H1 (cell line): ENCODE results near the gene COPS6. TPM values are rescaled to one million over a fixed set of nuclear protein-coding genes. Genes with fewer than 3 reads are reported as not detected.

ENCODE experiments used
- CTCF ChIA-PET: fragments of 300-600 bp; sonication (Branson Sonifier 250); formaldehyde crosslinking; loops from one replicate; lab custom pipeline; 2021; ENCODE audit not compliant: partially characterized antibody; lab: Charles Lee
- POLR2A ChIA-PET: fragments of 300-600 bp; sonication (Branson Sonifier 250); formaldehyde crosslinking; loops from one replicate; lab custom pipeline; 2021; ENCODE audit warnings: inconsistent platforms; ENCODE audit not compliant: partially characterized antibody; lab: Charles Lee
- DNase-seq, 2 experiments: peaks; one replicate each; pipeline versions ENCODE4 v3.0.0 to v3.0.0-alpha.2; 2010 to 2022; ENCODE audit warnings: low spot score in 2 of 2, low read depth in 1 of 2, mixed read lengths in 1 of 2
- FAIRE-seq: peaks from 2 replicates; lab custom pipeline; 2011; peaks lifted over from hg19 to GRCh38; lab: Jason Lieb, UNC
- H2AFZ ChIP-seq: 2 replicates; pipeline ENCODE4 v1.8.1; 2012; ENCODE audit warnings: low read length, inconsistent platforms
- H2AK5ac ChIP-seq: 2 replicates; pipeline ENCODE4 v1.6.1; 2013; ENCODE audit warnings: low read depth, low read length
- H2BK120ac ChIP-seq: replicated peaks from 2 replicates; pipeline ENCODE3; 2013; ENCODE audit warnings: low read depth, low read length, inconsistent platforms
- H2BK12ac ChIP-seq: 2 replicates; pipeline ENCODE4 v1.6.1; 2013; ENCODE audit warnings: low read depth, low read length
- H2BK15ac ChIP-seq: 2 replicates; pipeline ENCODE4 v1.6.1; 2013; ENCODE audit warnings: low read length
- H2BK20ac ChIP-seq: 2 replicates; pipeline ENCODE4 v1.6.1; 2013; ENCODE audit warnings: low read length
- H2BK5ac ChIP-seq: 2 replicates; pipeline ENCODE4 v1.6.1; 2013; ENCODE audit warnings: low read depth, low read length
- H3K14ac ChIP-seq: 2 replicates; pipeline ENCODE4 v1.6.1; 2013; ENCODE audit warnings: inconsistent platforms; ENCODE audit not compliant: insufficient read length
- H3K18ac ChIP-seq: 2 replicates; pipeline ENCODE4 v1.6.1; 2013; ENCODE audit warnings: low read length; ENCODE audit errors: extremely low read depth
- H3K23ac ChIP-seq: 2 replicates; pipeline ENCODE4 v1.6.1; 2013; ENCODE audit warnings: inconsistent platforms; ENCODE audit not compliant: insufficient read length
- H3K23me2 ChIP-seq: 2 replicates; pipeline ENCODE4 v1.6.1; 2013; ENCODE audit warnings: low read depth, low read length
- H3K27ac ChIP-seq: 2 replicates; pipeline ENCODE4 v1.6.1; 2011; ENCODE audit warnings: low read depth, low read length, inconsistent platforms
- H3K27me3 ChIP-seq, 4 experiments: replicated peaks in 1 of 4; 1 replicate in 1 of 4; 2 replicates in 3 of 4; pipeline versions ENCODE4 v1.6.1 to v1.8.1; 2011 to 2013; ENCODE audit warnings: low read length in 3 of 4, mild to moderate bottlenecking in 3 of 4, inconsistent platforms in 2 of 4, mixed read lengths in 2 of 4, moderate library complexity in 1 of 4; ENCODE audit not compliant: control insufficient read depth in 3 of 4, insufficient read depth in 3 of 4; ENCODE audit errors: extremely low read depth in 1 of 4
- H3K36me3 ChIP-seq, 4 experiments: 2 replicates each; pipeline versions ENCODE4 v1.6.1 to v1.8.1; 2011 to 2013; ENCODE audit warnings: mild to moderate bottlenecking in 4 of 4, low read length in 3 of 4, moderate library complexity in 2 of 4, control low read depth in 1 of 4, inconsistent platforms in 1 of 4; ENCODE audit not compliant: insufficient read depth in 4 of 4, control insufficient read depth in 2 of 4
- H3K4ac ChIP-seq: replicated peaks from 2 replicates; pipeline ENCODE3; 2013; ENCODE audit warnings: low read length, low read depth, mixed read lengths, inconsistent platforms; ENCODE audit not compliant: insufficient read length
- H3K4me1 ChIP-seq, 4 experiments: replicated peaks in 1 of 4; 1 replicate in 1 of 4; 2 replicates in 3 of 4; pipeline versions ENCODE4 v1.6.1 to v1.8.1; 2011 to 2013; ENCODE audit warnings: low read length in 3 of 4, inconsistent platforms in 2 of 4, mixed read lengths in 1 of 4; ENCODE audit not compliant: insufficient read depth in 4 of 4, control insufficient read depth in 3 of 4
- H3K4me2 ChIP-seq, 2 experiments: 2 replicates each; pipeline versions ENCODE4 v1.6.1 to v1.8.1; 2011 to 2013; ENCODE audit warnings: low read depth in 2 of 2, low read length in 2 of 2, control low read depth in 1 of 2, inconsistent platforms in 1 of 2, mild to moderate bottlenecking in 1 of 2; ENCODE audit not compliant: insufficient read depth in 1 of 2
- H3K4me3 ChIP-seq, 4 experiments: fragments of 200-600, 300-600 bp in 1 of 4; sonication (generic), shearing (Covaris generic), sonication (Bioruptor Twin) in 1 of 4; 2 replicates each; pipeline versions ENCODE4 v1.5.1 to v1.8.1; 2011 to 2016; ENCODE audit warnings: low read length in 4 of 4, low read depth in 3 of 4, control low read depth in 2 of 4, inconsistent platforms in 2 of 4, mild to moderate bottlenecking in 2 of 4, mixed read lengths in 1 of 4, moderate library complexity in 1 of 4; ENCODE audit not compliant: insufficient read depth in 2 of 4; ENCODE audit errors: extremely low read depth in 1 of 4
- H3K56ac ChIP-seq: replicated peaks from 2 replicates; pipeline ENCODE3; 2013; ENCODE audit warnings: low read depth, mild to moderate bottlenecking, mixed read lengths, low read length, inconsistent platforms; ENCODE audit not compliant: insufficient read length
- H3K79me1 ChIP-seq: 2 replicates; pipeline ENCODE4 v1.6.1; 2013; ENCODE audit warnings: low read depth, low read length, control low read depth
- H3K79me2 ChIP-seq, 2 experiments: 2 replicates each; pipeline versions ENCODE4 v1.6.1 to v1.8.1; 2012 to 2013; ENCODE audit warnings: low read length in 2 of 2, mild to moderate bottlenecking in 2 of 2, inconsistent platforms in 1 of 2; ENCODE audit not compliant: insufficient read depth in 2 of 2, control insufficient read depth in 1 of 2
- H3K9ac ChIP-seq, 4 experiments: replicated peaks in 1 of 4; 1 replicate in 1 of 4; 2 replicates in 3 of 4; pipeline versions ENCODE4 v1.6.1 to v1.8.1; 2011 to 2013; ENCODE audit warnings: low read depth in 3 of 4, low read length in 3 of 4, control low read depth in 2 of 4, mild to moderate bottlenecking in 2 of 4, moderate library complexity in 2 of 4, inconsistent platforms in 1 of 4; ENCODE audit errors: extremely low read depth in 1 of 4
- H3K9me3 ChIP-seq, 2 experiments: 2 replicates each; pipeline versions ENCODE4 v1.6.1 to v1.8.1; 2012 to 2013; ENCODE audit warnings: mild to moderate bottlenecking in 2 of 2, moderate library complexity in 2 of 2, control low read depth in 1 of 2, inconsistent platforms in 1 of 2, low read depth in 1 of 2, low read length in 1 of 2, mixed read lengths in 1 of 2; ENCODE audit not compliant: insufficient read depth in 2 of 2
- H4K20me1 ChIP-seq, 2 experiments: replicated peaks in 1 of 2; 2 replicates each; pipeline versions ENCODE3 to v1.8.1; 2011 to 2013; ENCODE audit warnings: inconsistent platforms in 2 of 2, low read length in 2 of 2, mild to moderate bottlenecking in 1 of 2; ENCODE audit not compliant: insufficient read depth in 2 of 2, control insufficient read depth in 1 of 2
- H4K5ac ChIP-seq: 2 replicates; pipeline ENCODE4 v1.6.1; 2013; ENCODE audit warnings: low read length, low read depth, mixed read lengths, inconsistent platforms; ENCODE audit not compliant: insufficient read length
- H4K8ac ChIP-seq: 2 replicates; pipeline ENCODE4 v1.8.0; 2013; ENCODE audit warnings: mild to moderate bottlenecking, moderate library complexity, low read length, inconsistent platforms; ENCODE audit not compliant: insufficient read depth; ENCODE audit errors: extremely low read depth
- H4K91ac ChIP-seq: replicated peaks from 2 replicates; pipeline ENCODE3; 2013; ENCODE audit warnings: low read length, mixed read lengths, inconsistent platforms; ENCODE audit not compliant: insufficient read length
- ASH2L ChIP-seq: fragments of 200-600, 300-600 bp; sonication (generic); IDR thresholded peaks from one replicate; pipeline ENCODE4 v1.7.1; 2017; ENCODE audit warnings: low read length
- BCL11A ChIP-seq, 2 experiments: IDR thresholded peaks; one replicate each; pipeline ENCODE4 v1.6.1; 2011; ENCODE audit warnings: low read depth in 2 of 2, low read length in 2 of 2, mild to moderate bottlenecking in 2 of 2
- CTCF ChIP-seq, 3 experiments: IDR thresholded peaks; 1 replicate in 2 of 3; 2 replicates in 1 of 3; pipeline versions ENCODE4 v1.5.1 to v1.6.1; 2011; ENCODE audit warnings: low read length in 3 of 3, mild to moderate bottlenecking in 3 of 3, inconsistent platforms in 2 of 3, low read depth in 1 of 3, moderate library complexity in 1 of 3; ENCODE audit not compliant: insufficient read depth in 1 of 3; ENCODE audit errors: control extremely low read depth in 1 of 3
- POLR2A ChIP-seq, 2 experiments: IDR thresholded peaks; 1 replicate in 1 of 2; 2 replicates in 1 of 2; pipeline ENCODE4 v1.6.1; 2011; ENCODE audit warnings: low read depth in 2 of 2, low read length in 2 of 2, mild to moderate bottlenecking in 2 of 2; ENCODE audit errors: control extremely low read depth in 1 of 2
- WGBS, 2 experiments: shearing (Covaris generic) in 1 of 2; methylation state at CpG; one replicate each; pipeline versions ENCODE4 v1.1.6 to v1.1.7; 2013 to 2015; ENCODE audit warnings: low lambda C conversion rate in 2 of 2, mixed read lengths in 2 of 2, inconsistent platforms in 1 of 2, low coverage in 1 of 2, missing lambda C conversion rate in 1 of 2; ENCODE audit not compliant: insufficient replicate concordance in 2 of 2, insufficient coverage in 1 of 2, insufficient read length in 1 of 2; ENCODE audit errors: extremely low coverage in 1 of 2, missing lambda C conversion rate in 1 of 2; 5-methylcytosine and 5-hydroxymethylcytosine counted together
- polyA plus RNA-seq, 7 experiments: library from polyadenylated mRNA; depleted of rRNA in 3 of 7; stranded (reverse) in 5 of 7; unstranded in 2 of 7; fragments of >200 nt in 5 of 7; fragments of 200-250 nt in 2 of 7; gene quantifications; 1 replicate in 5 of 7; 2 replicates in 1 of 7; 4 replicates in 1 of 7; pipeline versions ENCODE4 v1.2.1 to v1.2.3, GENCODE V29; 2011 to 2013; ENCODE audit warnings: missing spikeins in 2 of 7, mixed read lengths in 2 of 7
- total RNA-seq: library from RNA; stranded (reverse); fragmentation: NEBNext Ultra II Directional; extraction: Animal tissue kit (Norgen Biotek cat#: 25700); gene quantifications from 2 replicates; pipeline ENCODE4 v1.2.1, GENCODE V29; 2021

The COPS6 gene
- total and polyA plus RNA-seq, 2 of the 8 experiments (the other 6 are each of a cell fraction or from before 2014, with no cell fraction given) = 127 to 225 TPM

- DNase-seq (no peak), FAIRE-seq (no peak)
- Histone ChIP-seq H3K4me2 (no peak overlapping the region), H3K4me1 (no peaks in the 10 kb centered on the region; a peak in 1 of 7 replicates), H3K56ac (no peak overlapping the region), H4K5ac (no peak overlapping the region), H3K27me3 (no peaks in the 10 kb centered on the region), H3K18ac (no peak overlapping the region), H2BK12ac (no peak overlapping the region), H3K9me3 (no peaks in the 10 kb centered on the region), H3K4ac (no peak overlapping the region), H3K14ac (no peak overlapping the region), H2AFZ (no peak overlapping the region), H2AK5ac (no peak overlapping the region), H2BK5ac (no peak overlapping the region), H2BK20ac (no peak overlapping the region), H3K79me2 (no peaks in the 10 kb centered on the region), H2BK120ac (no peak overlapping the region), H2BK15ac (no peak overlapping the region), H4K91ac (no peak overlapping the region), H3K23me2 (no peaks in the 10 kb centered on the region), H3K9ac (no peak overlapping the region), H4K8ac (no peak overlapping the region), H3K36me3 (peaks cover 13 to 65% (median 43%) of the 10 kb centered on the region in 4 experiments), H3K27ac (no peak overlapping the region), H3K23ac (no peak overlapping the region), H4K20me1 (peaks cover 5% of the 10 kb centered on the region in 2 experiments), H3K4me3 (no peak overlapping the region), H3K79me1 (no peaks in the 10 kb centered on the region; the same call in 1 of the 2 replicates)
- WGBS, 2 experiments = 85% methylated on average over 12 of the region's 12 CpGs; no CpG with 5 or more reads in 1 of the 2 experiments
- CTCF ChIA-PET = interaction anchor here (6.0 kb wide), 1 partner anchor 21 kb away, joined by 48 read pairs; no protein-coding TSS in a partner anchor
- POLR2A ChIA-PET = interaction anchor here (12.1 to 20.0 kb wide), 3 partner anchors 5 to 21 kb away, joined by 414 to 722 read pairs (median 414); partner anchors contain the start of genes AP4M1, CNPY4, COPS6 and MBLAC1
- TF ChIP-seq ASH2L (no peak), POLR2A (IDR thresholded peaks at IDR 0.05; ENCODE audit: control extremely low read depth in 1 of 2, low read depth in 2 of 2, low read length in 2 of 2) (no peak), CTCF (IDR thresholded peaks at IDR 0.05; ENCODE audit: control extremely low read depth in 1 of 3, insufficient read depth in 1 of 3, low read depth in 1 of 3, low read length in 3 of 3) (peak in 2 of 3 experiments; percentile 24 to 37; a peak in 2 of 4 replicates), BCL11A (IDR thresholded peaks at IDR 0.05; ENCODE audit: low read depth in 2 of 2, low read length in 2 of 2) (no peak)
Observed at GRCh38 chr7:100109521-100110163, 20.9 kb downstream of the COPS6 start.
